Adipose tissue (tissue), 3 donors: ENCODE data around the gene MAP3K7. TPM values are rescaled to one million over a fixed set of nuclear protein-coding genes. Genes with fewer than 3 reads are reported as not detected.

Experiments used
- H3K27ac ChIP-seq: one replicate; pipeline ENCODE4 v1.5.1; 2013; ENCODE audit warnings: low read depth, low read length
- WGBS, 3 donors: extraction: QIAGEN DNeasy Blood & Tissue Kit; methylation state at CpG; one replicate each; pipeline ENCODE4 v1.1.7; 2013; 5-methylcytosine and 5-hydroxymethylcytosine counted together
- polyA plus RNA-seq, 3 donors: library from polyadenylated mRNA; stranded (reverse); fragments of 200-250 nt; gene quantifications; one replicate each; pipeline ENCODE4 v1.2.3, GENCODE V29; 2013
- donor health status: healthy with polysubstance abuse.
- donor health status: Bipolar disorder and iron deficiency.
- donor health status: healthy.

Gene MAP3K7
- 10 to 100 TPM in 2 of 3 donors, 1 to 10 TPM in 1; 4.5 to 14.5 (median 10.1) TPM for polyA plus RNA-seq

DNA sequence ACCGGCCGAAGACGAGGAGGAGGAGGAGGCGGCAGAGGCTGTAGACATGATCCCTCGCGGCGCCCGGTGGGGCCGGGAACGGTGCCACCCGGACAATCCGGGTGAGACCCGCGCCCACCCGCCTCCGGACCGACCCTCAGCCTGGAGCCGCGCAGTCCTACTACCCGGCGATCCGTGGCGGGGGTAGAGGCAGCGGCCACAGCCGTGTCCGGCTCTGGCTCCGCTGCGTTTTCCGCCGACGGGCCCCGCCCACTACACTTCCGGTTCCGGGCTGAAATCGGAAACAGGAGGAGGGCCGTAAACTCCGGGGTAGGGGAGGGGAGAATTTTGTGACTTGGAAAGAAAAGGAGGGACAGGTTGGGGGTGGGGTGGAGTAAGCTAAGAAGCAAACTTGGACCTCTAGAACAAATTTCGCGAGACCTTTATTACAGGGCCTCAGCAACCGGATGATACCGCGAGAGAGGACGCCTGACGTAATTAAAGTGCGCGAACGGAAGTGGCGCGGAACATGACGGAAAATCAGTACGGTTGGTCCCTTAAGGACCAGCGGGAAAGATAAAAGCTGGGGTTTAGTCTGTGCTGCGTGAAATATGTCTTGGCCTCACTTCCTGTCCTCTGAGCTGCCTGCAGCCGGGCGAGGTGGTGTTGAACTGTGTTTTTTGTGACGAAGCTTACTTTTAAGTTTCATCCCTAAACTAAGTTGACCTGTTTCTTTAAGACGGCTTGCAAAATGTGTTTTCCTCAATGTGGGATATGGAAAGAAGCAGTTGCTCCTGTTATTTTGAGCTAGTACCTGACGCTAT is at the start of gene MAP3K7:
Gene MAP3K7, minus strand, starts transcription at position 237 of the 803 bp plus-strand sequence. Its CDS starts 189 bp downstream, at position 48.
- H3K27ac ChIP-seq: peak within 1 kb of the TSS; percentile 21
- WGBS, 3 donors: 0 to 1% (median 0%) methylated on average over 52 to 58 of the region's 58 CpGs

DNA sequence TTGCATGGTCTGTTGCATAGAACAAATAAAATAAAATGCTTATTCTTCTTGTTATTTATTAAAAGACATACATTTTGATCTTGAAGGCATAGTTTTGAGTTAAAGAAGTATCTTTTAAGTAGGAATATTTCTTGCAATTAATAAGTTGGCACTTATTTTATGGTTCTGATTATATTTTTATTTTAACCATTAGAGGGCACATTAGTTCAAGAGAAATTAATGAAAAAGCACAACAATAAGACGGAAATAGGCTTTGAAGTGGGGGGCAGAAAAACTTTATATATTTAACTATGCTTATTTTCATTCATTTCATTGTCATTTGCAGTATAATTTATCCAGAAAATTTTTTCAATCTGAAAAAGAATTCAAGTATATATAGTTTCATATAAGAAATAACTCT is 44.2 kb upstream of the MAP3K7 start:
- 9 to 19% (median 15%) methylated on average over 1 of the region's 1 CpG for WGBS, 3 donors
- H3K27ac ChIP-seq: no peak overlapping the region

DNA sequence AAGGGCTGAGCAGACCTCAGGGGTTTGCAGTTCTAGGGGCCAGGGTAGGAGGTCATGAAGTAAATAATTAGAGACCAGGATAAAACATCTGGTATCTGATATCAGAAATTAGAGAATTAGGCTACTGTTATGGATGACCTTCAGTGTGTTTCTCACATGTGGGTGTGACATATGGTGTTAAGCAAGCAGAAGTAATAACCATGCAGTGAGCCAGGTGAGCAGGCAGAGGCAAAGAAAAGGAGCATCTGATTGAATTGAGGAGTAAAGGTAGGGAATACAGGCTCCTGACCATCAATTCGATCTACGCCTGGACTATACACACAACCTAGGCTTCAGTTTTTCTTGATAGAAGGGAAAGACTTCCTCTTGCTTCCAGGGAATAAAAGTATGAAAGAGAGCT is 34.7 kb upstream of the MAP3K7 start:
- no peak overlapping the region for H3K27ac ChIP-seq
- 92 to 93% (median 92%) methylated on average over 2 of the region's 2 CpGs for WGBS, 3 donors

DNA sequence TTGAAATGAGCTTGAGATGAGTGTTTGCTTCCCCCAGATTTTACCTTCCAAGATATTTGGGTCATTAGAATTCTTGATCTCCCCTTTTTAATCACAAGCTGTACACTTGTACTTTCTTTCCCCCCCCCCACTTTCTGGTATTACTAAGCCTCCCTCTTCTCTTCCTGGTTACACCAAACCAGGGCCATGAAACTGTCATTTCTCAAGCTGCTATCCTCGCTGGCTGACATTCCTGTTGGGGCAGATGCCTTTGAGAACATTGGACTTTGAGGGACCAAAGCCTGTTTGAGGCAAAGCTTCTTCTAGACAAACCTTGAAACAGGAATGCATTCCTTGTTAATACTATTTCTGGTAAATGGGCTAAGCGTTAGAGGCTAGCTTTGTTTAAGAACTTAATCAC is 32.3 kb upstream of the MAP3K7 start:
- WGBS, 3 donors: 41 to 79% (median 67%) methylated on average over 2 of the region's 2 CpGs
- H3K27ac ChIP-seq: no peak overlapping the region

DNA sequence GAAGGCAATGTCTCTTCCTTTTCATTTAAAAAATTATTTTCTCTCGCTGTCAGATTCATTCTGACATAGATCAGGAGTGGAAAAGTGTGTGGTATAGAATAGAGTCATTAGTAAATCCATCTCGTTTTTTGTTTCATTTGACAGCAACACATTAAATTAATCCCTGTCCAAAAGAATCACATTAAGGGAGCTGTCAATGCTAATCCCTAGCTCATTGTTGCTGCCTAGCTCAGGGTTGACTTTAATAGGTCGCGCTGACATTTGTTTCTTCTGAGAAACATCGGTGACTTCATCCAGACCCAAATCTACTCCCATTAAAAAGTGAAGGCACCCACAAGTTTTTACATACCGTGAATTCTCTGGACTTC is 25.4 kb upstream of the MAP3K7 start:
- 61 to 88% (median 85%) methylated on average over 6 of the region's 6 CpGs for WGBS, 3 donors
- no peak overlapping the region for H3K27ac ChIP-seq

DNA sequence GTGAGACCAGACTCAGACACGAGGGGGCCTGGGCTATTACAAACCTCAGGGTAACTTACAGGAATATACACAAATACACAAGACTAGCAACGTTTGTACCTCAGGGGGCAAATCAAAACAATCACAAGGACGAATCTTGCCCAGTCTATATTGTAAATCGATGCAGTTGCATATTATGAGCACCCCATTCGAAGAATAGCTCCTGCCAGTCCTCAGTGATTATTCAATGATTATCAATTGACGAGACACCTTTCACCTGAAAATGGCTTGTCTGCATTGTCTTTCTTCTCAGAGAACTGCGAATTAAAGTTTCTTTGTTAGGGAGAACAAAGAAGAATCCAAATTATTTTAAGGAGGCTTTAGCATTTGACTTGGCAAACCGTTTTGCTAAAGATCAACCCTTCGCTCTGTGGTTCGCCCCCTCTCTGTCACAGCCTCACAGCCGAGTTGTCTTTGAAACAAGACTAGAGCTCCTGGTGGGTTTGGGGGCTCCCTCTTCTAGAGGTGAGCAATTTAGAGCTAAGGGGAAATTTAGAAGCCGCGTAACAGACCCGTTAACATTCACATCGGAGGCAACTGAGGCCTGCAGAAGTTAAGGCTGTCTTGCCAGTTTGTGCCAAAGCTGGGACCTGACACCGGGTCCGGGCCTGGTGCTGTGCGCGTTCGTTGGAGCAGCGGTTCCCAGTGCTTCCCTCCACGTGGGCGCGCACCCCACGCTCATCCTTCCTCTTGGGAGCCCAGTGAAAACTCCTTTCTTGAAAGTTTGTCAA is 24.9 kb upstream of the MAP3K7 start:
- H3K27ac ChIP-seq: no peak overlapping the region
- 46 to 72% (median 66%) methylated on average over 25 of the region's 25 CpGs for WGBS, 3 donors

DNA sequence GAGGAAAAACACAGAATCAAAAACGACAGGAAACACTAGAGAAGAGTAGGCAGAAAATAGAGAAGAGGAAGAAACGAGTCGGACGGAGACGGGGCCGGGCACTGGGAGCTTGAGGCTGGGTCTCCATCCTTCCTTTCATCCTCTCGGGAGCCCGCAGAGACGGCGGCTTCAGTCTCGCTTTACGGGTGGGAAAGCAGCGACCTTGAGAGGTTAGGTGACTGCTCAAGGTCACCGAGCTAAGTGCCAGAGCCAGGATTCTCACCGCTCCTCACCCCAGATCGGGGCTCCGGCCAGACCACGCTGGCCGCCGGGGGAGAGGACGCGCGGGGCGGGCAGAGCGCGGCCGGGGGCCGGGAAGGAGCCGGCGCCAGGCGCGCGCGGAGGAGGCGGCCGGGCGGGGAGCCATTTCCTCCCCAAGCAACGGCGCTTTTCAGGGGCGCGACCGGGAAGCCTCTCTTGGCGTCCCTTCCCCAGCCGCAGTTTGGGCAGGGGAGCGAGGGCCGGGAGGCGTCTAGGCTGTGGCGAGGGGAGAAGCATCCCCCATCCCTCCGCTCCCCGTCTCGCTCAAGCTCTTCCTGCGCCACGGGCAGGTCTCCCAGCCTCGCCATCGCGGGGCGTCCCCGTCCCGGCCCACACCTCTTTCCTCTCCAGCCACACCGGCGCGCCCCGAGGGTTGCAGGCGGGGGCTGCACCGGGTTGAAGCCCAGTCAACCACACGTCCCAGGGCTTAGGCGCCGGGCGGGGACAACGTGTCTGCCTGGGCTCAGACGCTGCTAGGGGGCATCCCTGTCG is 24.1 kb upstream of the MAP3K7 start:
- H3K27ac ChIP-seq: no peak overlapping the region
- WGBS, 3 donors: 0 to 1% (median 1%) methylated on average over 56 to 72 of the region's 72 CpGs

DNA sequence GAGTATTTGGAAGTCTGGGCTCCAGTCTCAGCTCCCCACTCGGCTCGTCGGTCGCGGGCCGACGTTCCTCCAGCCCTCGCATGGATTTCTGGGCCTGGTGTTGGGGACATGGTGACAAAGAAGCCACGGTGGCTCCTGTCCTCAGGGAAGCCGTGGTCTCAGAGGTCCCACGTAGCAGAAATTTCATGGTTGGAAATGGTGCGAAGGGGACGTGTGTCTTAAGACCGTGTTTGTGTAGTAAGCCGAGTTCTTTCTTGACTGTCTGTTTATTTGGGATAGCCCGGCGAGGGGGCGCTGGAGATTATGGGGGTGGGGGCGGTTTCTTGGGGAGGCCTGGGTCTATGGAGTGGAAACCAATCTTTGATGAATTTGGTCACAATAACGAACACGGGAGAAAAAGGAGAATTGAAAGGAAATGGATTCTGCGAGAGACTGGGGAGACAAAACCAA is 23.5 kb upstream of the MAP3K7 start:
- 7 to 24% (median 7%) methylated on average over 22 of the region's 22 CpGs for WGBS, 3 donors
- H3K27ac ChIP-seq: no peak overlapping the region

DNA sequence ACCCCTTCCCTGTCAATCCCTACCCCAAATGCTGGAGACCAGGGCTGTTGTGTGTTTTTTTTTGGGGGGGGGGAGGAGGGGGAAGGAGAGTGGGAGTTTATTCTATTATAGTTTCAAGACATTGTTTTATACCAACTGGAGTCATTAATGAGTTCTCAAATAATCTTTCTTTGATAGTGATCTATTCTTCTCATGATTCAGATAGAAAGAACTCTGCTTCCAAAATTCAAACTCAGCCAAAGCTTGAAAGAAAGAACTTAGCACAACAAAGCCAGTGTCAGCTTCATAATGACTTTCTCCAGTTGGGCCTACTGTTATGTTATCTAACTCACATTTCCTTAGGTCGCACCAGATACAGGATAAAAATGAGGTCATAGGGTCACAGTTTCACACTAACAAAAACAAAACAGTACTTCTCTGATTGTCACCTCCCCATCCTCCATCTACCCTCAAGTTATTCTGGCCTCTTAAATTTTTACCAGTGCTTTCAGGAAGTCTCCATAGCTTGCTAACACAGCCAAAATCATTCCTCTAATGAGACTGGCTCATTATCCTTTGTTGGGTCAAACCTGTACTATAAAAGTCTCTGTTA is 19.0 kb upstream of the MAP3K7 start:
- no peak overlapping the region for H3K27ac ChIP-seq
- WGBS, 3 donors: 48 to 75% (median 71%) methylated on average over 1 of the region's 1 CpG

DNA sequence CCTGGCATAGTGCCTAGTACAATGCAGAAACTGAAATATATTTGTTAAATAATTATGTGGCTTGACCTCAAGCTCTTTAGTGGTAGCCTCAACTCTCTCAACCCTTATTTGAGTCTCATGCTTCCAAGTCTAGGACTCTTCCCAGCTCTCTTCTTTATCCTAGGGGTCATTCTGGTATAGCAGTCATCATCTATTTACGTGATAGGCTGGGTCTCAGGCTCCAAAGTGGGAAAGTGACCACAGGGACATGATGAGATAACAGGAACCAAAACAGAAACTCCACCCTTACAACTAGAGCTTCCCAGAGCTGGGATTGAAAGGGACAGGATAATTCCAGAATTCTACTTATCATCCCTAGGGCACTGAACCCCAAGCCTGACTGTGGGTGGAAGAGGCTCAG is 17.7 kb upstream of the MAP3K7 start:
- 67 to 78% (median 74%) methylated on average over 1 of the region's 1 CpG for WGBS, 3 donors
- no peak overlapping the region for H3K27ac ChIP-seq

DNA sequence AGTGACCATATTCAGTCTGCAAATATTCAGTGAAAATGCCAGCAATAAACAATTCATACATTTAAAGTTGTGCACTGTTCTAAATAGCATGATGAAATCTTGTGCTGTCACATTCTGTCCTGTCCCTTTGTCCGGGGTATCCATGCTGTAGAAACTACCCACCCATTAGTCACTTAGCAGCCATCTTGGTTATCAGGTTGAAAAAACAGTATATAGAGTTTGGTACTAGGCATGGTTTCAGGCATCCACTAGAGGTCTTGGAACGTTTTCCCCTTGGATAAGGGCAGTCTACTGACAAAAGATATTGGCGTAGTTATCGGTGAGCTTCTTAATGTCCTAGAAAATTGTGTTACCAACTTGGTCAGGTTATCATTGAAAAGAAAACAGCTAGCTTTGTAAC is 12.3 kb upstream of the MAP3K7 start:
- 68 to 79% (median 79%) methylated on average over 4 of the region's 4 CpGs for WGBS, 3 donors
- no peak overlapping the region for H3K27ac ChIP-seq

DNA sequence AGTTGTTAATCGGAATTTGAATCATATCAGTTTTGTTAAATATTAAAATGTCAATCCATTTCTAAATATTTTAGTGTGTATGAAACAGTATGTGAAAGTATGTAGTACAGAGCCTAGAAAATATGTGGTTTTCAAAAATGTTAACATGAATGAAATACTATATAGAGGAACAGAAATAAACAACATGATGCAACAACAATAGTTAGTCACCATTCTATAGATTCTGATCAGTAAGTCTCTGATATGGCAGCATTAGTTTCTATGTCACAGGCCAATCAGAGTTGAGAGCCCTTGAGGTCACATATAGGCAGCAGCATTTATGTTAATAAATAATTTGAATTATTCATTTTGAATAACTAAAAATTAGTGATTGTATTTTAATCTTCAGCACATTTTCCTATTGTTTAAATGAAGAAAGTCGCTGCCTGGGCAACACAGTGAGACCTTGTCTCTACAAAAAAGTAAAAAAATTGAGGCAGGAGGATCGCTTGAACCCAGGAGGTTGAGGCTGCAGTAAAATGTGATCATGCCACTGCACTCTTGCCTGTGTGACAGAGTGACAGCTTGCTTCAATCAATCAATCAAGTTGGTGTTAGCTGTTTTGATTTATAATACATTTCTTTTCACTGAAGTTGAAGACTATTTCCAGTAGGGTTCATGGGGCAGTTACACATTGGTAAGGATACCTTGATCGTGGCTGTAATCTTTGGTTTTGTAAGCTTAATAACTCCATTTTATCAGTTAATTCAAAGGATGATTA is 11.5 kb upstream of the MAP3K7 start:
- H3K27ac ChIP-seq: no peak overlapping the region
- 78 to 83% (median 81%) methylated on average over 4 of the region's 4 CpGs for WGBS, 3 donors

DNA sequence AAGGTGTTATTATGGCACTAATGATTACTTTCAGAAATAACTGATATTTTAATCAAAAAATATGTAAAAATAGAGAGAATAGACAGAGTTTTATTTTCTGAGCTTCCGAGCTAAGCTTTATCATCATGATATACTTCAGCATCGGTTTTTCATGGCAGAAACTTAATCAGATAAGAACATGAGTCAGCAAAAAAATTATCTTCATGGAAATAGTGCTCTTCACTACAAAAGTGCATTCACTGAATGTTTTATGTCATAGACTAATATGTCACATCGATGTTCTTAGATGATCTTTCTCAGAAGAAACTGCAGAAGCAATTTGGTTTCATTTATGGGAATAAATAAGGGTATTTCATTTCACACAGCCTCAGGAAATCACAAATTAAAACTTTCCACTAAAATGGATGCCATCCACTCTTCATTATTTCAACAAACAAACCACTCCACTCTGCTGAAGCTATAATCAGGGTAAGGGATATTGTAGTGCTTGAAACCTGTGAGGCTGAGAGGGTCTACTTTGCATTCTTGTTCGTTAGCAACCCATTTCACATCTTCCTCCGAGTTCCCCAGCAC is 10.2 kb upstream of the MAP3K7 start:
- no peak overlapping the region for H3K27ac ChIP-seq
- WGBS, 3 donors: 56 to 63% (median 57%) methylated on average over 5 of the region's 5 CpGs

DNA sequence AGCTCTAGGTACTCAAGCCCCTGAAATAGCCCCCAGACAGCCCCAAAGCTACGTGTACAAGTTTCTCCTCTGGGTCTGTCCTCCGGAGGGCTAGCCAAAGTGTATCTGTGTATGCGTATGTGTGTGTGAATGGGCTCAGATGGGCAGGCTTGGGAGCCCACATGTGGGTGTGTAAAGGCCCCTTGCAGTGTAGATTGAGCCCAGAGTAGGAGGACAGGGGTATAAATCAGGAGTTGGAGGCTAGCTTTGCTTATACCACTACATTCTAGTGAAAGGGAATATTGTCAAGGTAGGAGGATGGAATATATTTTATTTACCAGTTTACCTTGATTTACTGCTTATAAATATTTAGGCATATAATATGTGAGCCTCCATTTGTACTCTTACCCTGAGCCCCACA is 9.0 kb upstream of the MAP3K7 start:
- 57 to 68% (median 60%) methylated on average over 3 of the region's 3 CpGs for WGBS, 3 donors
- no peak overlapping the region for H3K27ac ChIP-seq

DNA sequence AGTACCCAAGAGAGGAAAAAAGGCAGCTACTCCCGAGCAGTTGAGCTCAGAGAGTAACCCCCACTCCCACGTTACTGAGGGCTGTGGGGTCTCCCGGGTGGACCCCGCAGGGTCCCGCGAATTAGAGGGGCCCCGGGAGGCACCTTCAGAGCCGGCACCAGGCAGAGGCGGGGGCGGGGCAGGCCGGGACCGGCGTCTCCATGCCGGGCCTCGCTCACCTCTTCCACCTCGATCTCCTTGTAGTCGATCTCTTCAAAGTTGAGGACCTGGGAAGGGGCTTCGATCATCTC is 381 bp downstream of the MAP3K7 start:
- H3K27ac ChIP-seq: peak overlapping the region; percentile 21
- 0% methylated on average over 17 to 18 of the region's 18 CpGs for WGBS, 3 donors

DNA sequence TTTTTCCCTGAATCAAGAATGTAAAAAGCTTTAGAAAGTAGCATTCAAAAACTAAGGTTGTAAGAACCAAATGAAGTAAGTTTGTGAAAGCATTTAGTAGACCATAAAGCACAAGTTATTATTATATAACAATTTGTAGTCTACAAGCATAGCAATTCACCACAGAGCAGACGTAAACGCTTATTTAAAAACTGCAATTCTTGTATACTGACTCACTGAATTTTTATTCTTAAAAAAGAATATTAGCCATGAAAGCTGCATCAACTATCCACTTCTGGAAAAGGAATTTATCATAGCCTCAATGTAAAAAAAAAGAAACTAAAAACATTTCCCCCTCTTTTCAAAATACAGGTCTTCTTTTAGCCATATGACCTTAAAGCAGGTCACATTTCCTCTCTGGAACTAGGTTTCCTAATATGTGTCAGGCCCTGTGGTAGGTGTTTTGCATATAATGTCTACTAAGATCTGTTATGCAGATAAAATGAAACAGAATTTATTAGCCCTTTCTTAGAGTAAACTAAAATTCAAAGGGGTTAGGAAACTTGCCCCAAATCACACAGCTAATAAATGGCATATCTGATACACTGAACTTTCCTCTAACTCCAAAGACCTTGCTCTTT is 2.1 kb downstream of the MAP3K7 start:
- 82 to 90% (median 83%) methylated on average over 2 of the region's 2 CpGs for WGBS, 3 donors
- no peak overlapping the region for H3K27ac ChIP-seq

DNA sequence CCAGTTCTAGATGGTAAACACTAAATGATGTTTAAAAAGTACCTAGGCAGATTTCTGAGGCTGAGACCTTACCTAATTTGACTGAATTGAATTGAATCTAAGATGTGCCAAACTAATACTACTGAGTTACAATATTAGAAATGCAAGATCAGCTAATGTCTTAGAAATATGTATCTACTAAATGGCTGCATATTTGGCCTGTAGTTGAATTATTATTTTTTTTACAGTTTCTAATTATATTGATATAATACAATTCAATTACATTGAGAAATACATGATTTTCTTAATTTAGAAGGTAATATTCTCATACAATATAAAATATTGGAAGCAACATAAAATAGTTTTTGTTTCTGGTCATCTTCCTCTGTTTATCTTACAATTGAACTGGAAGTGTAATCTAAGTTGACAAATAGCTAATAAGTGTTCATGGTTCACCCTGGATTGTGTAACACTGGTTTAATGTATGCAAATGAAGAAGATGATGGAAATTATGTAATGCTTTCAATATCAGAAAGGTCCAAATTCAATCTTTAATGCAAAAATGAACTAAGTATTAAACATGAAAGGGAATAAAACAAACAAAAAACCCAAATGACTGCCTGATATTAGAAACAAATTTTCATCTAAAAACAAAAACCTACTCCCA is 2.9 kb downstream of the MAP3K7 start:
- H3K27ac ChIP-seq: no peak overlapping the region
